ENCODE data around the gene ADTRP.

The ADTRP gene

GRCh38 chr6:11766043-11766442 lies 12.6 kb downstream of the ADTRP start:
- no peak overlapping the region for H3K4me3 ChIP-seq (ENCODE audit: low read depth, low read length)
- H3K36me3 ChIP-seq (ENCODE audit: control insufficient read depth, insufficient read depth, low read length): no peaks in the 10 kb centered on the region
- no peak overlapping the region for H3K4me2 ChIP-seq (ENCODE audit: low read length)
- no peak for TF ChIP-seq CTCF (IDR thresholded peaks at IDR 0.05)
- no peaks in the 10 kb centered on the region for H3K79me2 ChIP-seq
- no peak overlapping the region for H3K27ac ChIP-seq
- H3K9ac ChIP-seq: no peak overlapping the region
- H3K27me3 ChIP-seq (ENCODE audit: control insufficient read depth, insufficient read depth, low read length): no peaks in the 10 kb centered on the region
- no peak overlapping the region for H2AFZ ChIP-seq
- no peaks in the 10 kb centered on the region for H3K9me3 ChIP-seq (ENCODE audit: control insufficient read depth, low read length)
- peaks cover 33% of the 10 kb centered on the region for H3K4me1 ChIP-seq

- H3K79me2 ChIP-seq: no peaks in the 10 kb centered on the region
- no peak overlapping the region for H3K27ac ChIP-seq
- H3K4me2 ChIP-seq (ENCODE audit: low read length): peak overlapping the region; percentile 58
- H3K36me3 ChIP-seq (ENCODE audit: control insufficient read depth, insufficient read depth, low read length): no peaks in the 10 kb centered on the region
- H3K9me3 ChIP-seq (ENCODE audit: control insufficient read depth, low read length): no peaks in the 10 kb centered on the region
- H3K4me3 ChIP-seq (ENCODE audit: low read depth, low read length): no peak overlapping the region
- no peak overlapping the region for H3K9ac ChIP-seq
- H2AFZ ChIP-seq: no peak overlapping the region
- TF ChIP-seq CTCF (IDR thresholded peaks at IDR 0.05): no peak
- H3K27me3 ChIP-seq (ENCODE audit: control insufficient read depth, insufficient read depth, low read length): no peaks in the 10 kb centered on the region
- peaks cover 44% of the 10 kb centered on the region for H3K4me1 ChIP-seq
Observed at GRCh38 chr6:11764250-11764604, 14.4 kb downstream of the ADTRP start.

GRCh38 chr6:11763460-11764249 lies 14.9 kb downstream of the ADTRP start:
- no peaks in the 10 kb centered on the region for H3K36me3 ChIP-seq (ENCODE audit: control insufficient read depth, insufficient read depth, low read length)

GRCh38 chr6:11762794-11763459 lies 15.7 kb downstream of the ADTRP start:
- Histone ChIP-seq H3K9me3 (ENCODE audit: control insufficient read depth, low read length) (no peaks in the 10 kb centered on the region), H3K4me3 (ENCODE audit: low read depth, low read length) (peak overlapping the region; percentile 39), H3K79me2 (no peaks in the 10 kb centered on the region), H3K4me1 (peaks cover 44% of the 10 kb centered on the region), H3K27me3 (ENCODE audit: control insufficient read depth, insufficient read depth, low read length) (no peaks in the 10 kb centered on the region), H2AFZ (peak overlapping the region; percentile 66), H3K4me2 (ENCODE audit: low read length) (peak overlapping the region; percentile 58), H3K36me3 (ENCODE audit: control insufficient read depth, insufficient read depth, low read length) (no peaks in the 10 kb centered on the region), H3K27ac (peak overlapping the region; percentile 34), H3K9ac (no peak overlapping the region)
- TF ChIP-seq CTCF (IDR thresholded peaks at IDR 0.05): no peak

More at GRCh38 chr6:11763460-11764249, 14.9 kb downstream of the ADTRP start:
- no peak for TF ChIP-seq CTCF (IDR thresholded peaks at IDR 0.05)
- H3K9ac ChIP-seq: no peak overlapping the region
- H3K27ac ChIP-seq: peak overlapping the region; percentile 34
- no peaks in the 10 kb centered on the region for H3K27me3 ChIP-seq (ENCODE audit: control insufficient read depth, insufficient read depth, low read length)
- H3K79me2 ChIP-seq: no peaks in the 10 kb centered on the region
- peak overlapping the region; percentile 66 for H2AFZ ChIP-seq
- H3K9me3 ChIP-seq (ENCODE audit: control insufficient read depth, low read length): no peaks in the 10 kb centered on the region
- peak overlapping the region; percentile 39 for H3K4me3 ChIP-seq (ENCODE audit: low read depth, low read length)
- peaks cover 44% of the 10 kb centered on the region for H3K4me1 ChIP-seq
- H3K4me2 ChIP-seq (ENCODE audit: low read length): peak overlapping the region; percentile 58
